ENCODE data around the gene NAT9. TPM values are rescaled to one million over a fixed set of nuclear protein-coding genes. Genes with fewer than 3 reads are reported as not detected.

NAT9 gene
- polyA plus RNA-seq, 4 donors = 41.6 to 47.2 (median 43.9) TPM

DNA sequence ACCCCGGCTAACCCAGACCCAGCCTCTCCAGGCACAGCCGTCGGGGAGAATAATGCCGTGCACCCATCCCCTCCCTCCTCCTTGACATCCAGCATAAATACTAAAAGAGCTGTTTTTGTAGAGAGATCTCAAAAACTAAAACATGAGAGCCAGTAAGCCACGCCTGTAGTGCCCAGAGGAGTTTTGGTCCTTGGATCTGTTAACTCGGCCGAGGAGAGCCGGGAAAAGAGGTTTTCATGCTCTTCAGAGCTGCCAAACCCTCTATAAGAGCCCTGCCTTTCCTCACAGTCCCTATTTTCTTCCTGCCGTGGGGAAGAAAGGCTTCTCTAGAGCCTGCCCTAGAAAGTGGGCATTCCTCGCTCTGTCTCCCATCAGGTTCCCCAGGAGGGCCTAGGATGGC, 30.2 kb upstream of the NAT9 start:
- DNase-seq (ENCODE audit: low read depth in 4 of 4, low spot score in 3 of 4) = no peak

GRCh38 chr17:74805591-74805991, 29.4 kb upstream of the NAT9 start:
- DNase-seq (ENCODE audit: low read depth in 4 of 4, low spot score in 3 of 4) = no peak

DNA sequence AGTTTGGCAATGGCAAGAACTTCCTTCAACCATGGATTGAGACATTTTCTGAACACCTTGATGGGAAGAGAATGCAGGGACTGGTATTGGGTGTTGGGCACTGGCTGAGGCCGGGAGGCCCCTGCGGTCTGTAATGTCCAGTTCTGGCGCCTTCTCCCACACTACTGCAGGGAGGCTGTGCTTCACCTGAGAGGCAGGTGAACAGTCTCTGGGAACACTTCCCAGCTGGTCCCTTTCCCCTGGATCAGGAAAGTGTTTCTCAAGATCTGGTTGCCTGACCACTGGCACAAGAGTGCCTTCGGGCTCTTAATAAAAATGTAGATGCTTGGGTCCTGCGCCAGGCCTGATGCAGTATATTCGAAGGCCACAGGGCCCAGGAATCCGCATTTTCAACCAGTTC, 28.5 kb upstream of the NAT9 start:
- no peak for DNase-seq (ENCODE audit: low read depth in 4 of 4, low spot score in 3 of 4)

- DNase-seq (ENCODE audit: low read depth in 4 of 4, low spot score in 3 of 4) = no peak
Observed at GRCh38 chr17:74803971-74804370, 27.8 kb upstream of the NAT9 start.

- no peak for DNase-seq (ENCODE audit: low read depth in 4 of 4, low spot score in 3 of 4)
Observed at GRCh38 chr17:74803388-74803930, 27.3 kb upstream of the NAT9 start.

DNA sequence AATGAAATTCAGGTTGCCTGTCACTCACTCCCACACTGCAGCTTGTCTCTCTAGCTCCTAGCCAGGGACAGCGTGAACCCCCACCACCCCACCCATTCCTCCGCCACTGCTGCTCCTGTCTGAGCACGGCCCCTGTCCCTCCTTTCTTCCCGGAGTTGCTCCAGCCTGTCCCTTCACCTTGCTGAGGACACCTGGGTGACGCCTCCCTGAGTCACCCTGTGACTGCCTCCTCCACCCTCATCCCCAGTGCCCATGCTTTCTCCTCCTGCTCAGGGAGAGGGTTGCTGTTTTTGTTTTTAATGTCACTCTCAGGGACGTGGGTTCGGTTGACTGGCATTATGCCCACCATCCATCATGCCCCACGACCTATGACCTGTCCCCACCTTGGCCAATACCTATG, 25.8 kb upstream of the NAT9 start:
- DNase-seq (ENCODE audit: low read depth in 4 of 4, low spot score in 3 of 4) = no peak

DNA sequence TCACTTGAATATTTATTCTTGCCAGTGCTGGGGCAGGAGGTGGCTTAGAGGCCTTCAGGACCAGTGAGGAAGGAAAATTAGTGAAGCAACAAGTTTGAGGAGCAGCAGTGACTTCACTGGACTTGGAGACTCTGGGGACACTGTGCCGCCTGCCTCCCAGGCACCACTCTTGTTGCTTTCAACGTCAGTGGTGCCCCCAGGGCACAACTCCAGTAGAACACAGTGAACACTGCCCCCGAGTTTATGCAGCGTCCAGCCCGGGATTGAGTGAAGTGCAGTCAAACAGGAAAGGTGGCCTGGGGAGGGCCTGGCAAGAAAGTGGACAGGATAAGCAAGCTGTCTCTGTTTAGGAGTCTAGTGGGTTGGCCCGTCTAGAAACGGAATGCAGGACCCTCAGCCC, 24.4 kb upstream of the NAT9 start:
- DNase-seq (ENCODE audit: low read depth in 4 of 4, low spot score in 3 of 4) = no peak

DNA sequence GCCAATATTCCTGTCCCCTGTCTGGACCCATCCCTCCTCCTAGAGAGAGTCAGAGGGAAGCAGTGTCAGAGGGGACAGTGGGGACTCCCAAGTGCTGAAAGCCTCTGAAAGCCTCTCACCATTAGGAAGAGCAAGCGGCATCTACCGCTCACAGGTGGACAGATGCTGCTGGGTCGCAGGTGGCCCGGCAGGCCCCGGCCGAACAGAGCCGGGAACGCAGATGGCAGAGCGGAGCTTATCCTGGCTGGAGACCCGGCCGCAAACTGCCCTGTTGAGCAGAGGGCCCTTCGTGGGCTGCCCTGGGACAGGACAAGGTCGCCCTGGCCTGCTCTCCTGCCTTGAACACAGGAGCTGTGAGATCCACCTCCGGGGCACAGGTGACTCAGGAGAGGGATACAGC, 23.0 kb upstream of the NAT9 start:
- DNase-seq (ENCODE audit: low read depth in 4 of 4, low spot score in 3 of 4) = no peak

DNA sequence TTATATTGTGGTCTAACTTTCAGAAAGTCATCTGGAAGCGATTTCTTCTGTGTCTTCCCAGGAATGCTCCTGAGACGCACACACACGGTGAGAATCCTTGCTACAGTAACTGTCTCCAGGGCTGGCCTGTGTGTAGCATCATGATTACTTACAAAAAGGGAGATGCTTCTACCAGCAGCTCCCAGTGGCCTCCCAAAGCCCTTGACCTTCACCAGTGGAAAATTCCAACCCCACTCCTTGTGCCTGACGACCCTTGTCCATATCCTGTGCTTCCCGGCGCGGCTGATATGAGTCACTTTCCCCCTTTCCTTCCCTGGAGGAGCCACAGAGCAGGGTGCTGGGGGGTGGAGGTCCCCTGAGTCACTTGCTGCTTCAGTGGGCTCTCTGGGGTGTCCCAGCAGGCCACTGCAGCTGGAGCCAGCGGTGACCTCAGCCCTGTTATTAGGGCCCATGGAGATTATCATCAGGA, 22.1 kb upstream of the NAT9 start:
- DNase-seq (ENCODE audit: low read depth in 4 of 4, low spot score in 3 of 4) = no peak

- DNase-seq (ENCODE audit: low read depth in 4 of 4, low spot score in 3 of 4) = no peak
Observed at GRCh38 chr17:74797824-74798223, 21.7 kb upstream of the NAT9 start.

- DNase-seq (ENCODE audit: low read depth in 4 of 4, low spot score in 3 of 4) = no peak
Observed at GRCh38 chr17:74796866-74797265, 20.7 kb upstream of the NAT9 start.

- DNase-seq (ENCODE audit: low read depth in 4 of 4, low spot score in 3 of 4) = no peak
Observed at GRCh38 chr17:74796211-74796610, 20.1 kb upstream of the NAT9 start.

DNA sequence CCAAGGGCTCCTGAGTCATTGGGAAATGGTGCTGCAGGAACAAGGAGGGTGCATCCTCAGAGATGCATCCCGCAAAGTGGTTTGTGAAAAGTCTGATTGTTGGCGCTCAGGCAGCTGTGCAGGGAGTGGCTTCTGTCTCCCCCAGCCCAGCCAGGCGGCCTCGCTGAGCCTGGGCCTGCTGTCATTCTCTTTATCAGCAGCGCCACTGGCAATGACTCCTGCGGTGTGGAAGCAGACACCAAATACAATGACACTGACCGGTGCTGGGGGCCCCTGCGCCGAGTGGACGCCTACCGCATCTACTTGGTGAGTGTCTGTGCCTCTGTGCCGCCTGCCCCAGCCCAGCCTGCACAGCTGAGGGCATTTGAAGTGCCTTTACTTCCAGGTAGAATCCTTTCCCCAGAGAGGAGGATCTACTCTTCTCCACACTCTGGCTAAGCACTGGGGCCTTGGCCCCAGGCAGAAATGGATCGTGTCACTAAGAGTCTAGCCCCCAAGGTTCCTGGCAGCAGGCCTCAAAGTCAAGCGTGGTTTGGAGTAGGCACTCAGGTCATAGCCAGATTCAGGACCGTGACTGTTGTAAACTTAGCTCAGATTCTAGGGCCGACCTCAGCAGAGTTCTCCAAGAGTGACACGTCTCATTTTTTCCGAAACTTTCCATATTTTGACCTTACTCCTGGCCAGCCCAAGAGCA, 19.3 kb upstream of the NAT9 start:
- no peak for DNase-seq (ENCODE audit: low read depth in 4 of 4, low spot score in 3 of 4)

GRCh38 chr17:74792586-74793105, 16.5 kb upstream of the NAT9 start:
- no peak for DNase-seq (ENCODE audit: low read depth in 4 of 4, low spot score in 3 of 4)

GRCh38 chr17:74790161-74791058, 14.3 kb upstream of the NAT9 start:
- DNase-seq (ENCODE audit: low read depth in 4 of 4, low spot score in 3 of 4) = no peak

DNA sequence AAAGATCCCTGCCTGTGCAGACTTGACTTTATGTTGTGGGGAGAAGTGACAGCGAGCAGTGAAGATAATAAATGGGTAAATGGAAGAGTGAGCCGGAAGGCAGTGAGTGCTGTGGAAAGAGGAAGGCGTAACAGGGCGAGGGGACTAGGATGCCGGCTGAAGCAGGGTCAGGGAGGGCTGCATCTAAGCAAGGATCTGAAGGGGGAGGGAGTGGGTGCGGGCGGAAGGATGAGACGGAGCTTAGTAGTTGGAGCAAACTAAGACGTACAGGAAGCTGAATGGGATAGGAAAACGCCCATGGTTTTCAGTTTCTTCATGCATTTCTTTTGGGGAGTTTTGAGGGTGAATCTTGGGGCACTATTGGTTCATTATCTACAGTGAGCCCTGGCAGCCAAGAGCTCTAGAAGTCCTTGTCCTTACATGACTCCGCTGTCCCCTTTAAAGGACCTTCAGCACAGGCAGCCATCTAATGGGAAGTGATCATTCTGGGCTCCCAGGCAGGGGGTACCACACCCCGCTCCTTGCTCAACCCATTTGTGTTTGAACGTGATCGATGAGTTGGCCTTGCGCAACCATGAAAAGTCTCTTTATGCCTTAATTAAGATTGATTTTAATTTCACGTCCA, 10.4 kb upstream of the NAT9 start:
- no peak for DNase-seq (ENCODE audit: low read depth in 4 of 4, low spot score in 3 of 4)

- no peak for DNase-seq (ENCODE audit: low read depth in 4 of 4, low spot score in 3 of 4)
Observed at GRCh38 chr17:74785981-74786360, 9.8 kb upstream of the NAT9 start.

DNA sequence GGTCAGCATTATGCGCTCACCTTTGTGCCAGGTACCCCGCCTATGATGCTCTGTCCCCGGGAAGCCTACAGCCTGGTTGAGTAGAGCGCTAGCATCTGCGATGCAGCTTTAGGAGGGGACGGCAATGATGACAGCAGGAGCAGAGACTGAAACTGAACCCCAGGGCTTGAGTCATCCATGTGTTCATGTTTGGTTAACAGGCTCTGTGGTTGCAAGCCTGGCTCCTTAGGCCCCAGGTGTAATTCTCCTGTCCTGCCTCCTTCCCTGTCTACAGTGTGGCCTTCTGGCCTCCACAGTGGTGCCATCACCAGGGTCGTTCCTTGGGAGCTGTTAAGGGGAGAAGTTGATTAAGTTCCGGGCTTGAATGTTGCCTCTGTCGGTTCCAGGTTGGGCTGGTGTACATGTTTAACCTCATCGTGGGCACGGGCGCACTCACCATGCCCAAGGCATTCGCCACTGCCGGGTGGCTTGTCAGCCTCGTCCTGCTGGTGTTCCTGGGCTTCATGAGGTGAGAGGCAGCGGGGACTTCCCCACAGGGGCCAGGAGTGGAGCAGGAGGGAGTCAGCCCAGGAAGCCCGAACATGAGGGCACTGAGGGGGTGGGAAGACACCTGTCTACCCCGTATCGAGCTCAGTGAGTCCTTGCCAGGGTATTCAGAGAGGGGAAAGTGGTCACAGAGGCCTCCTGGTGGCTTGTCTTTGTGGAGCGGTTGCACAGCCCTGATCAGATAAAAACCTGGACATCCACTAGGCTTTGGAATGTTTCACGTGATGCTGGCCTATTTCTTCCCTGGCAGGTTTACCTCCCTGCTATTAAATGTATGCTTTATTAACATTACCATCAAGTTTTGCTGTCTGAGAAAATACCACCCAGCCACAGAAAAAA, 9.2 kb upstream of the NAT9 start:
- DNase-seq (ENCODE audit: low read depth in 4 of 4, low spot score in 3 of 4) = no peak

DNA sequence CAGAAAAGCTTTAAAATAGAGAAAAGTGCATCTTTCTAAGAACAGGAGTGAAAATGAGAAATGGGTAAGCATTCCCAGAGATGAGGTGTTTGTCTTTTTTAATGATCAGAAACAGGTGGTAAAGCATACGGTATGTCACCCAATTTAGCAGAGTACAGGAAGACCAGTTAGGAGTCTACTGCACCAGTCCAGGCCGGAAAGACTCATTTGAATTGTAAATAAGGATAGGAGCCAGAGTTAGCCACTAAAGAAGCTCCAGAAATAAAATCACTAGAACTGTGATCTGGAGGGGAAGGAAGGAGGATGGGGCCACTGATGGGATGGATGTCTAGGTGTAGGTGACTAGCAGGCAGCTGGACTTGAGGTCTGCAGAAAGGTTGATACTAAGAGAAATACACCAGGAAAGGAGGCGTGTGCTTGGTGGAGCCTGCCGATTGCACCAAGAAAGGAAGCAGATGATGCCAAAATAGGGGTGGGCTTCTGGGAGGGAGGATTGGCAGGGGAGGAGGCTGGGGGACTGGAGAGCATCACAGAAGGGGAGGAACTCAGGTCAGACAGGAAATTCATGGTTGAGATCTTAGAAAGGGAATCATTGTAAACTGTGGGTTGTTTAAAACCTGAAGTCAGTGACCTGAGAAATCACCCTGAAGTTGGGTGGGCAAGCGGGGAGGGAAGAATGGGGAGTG, 8.1 kb upstream of the NAT9 start:
- DNase-seq (ENCODE audit: low read depth in 4 of 4, low spot score in 3 of 4) = no peak
